Thyroid gland (tissue), 4 donors: ENCODE results near the gene NFATC4.

Experiments
- POLR2A ChIP-seq, 2 donors: fragments of 450-650 bp; IDR thresholded peaks; one replicate each; pipeline ENCODE4 v1.6.1; 2017; ENCODE audit warnings: antibody characterized with exemption in 2 of 2, mild to moderate bottlenecking in 2 of 2, moderate library complexity in 1 of 2
- TF ChIP-seq, protein P1 (sequence below), 6 experiments: fragments of 200-600 bp in 3 of 6; fragments of 450-650 bp in 3 of 6; sonication (generic) in 3 of 6; IDR thresholded peaks; one replicate each; pipeline ENCODE4 v1.5.1; 2016 to 2019; ENCODE audit warnings: antibody characterized with exemption in 6 of 6, mild to moderate bottlenecking in 2 of 6, inconsistent platforms in 1 of 6, moderate library complexity in 1 of 6

DNA sequence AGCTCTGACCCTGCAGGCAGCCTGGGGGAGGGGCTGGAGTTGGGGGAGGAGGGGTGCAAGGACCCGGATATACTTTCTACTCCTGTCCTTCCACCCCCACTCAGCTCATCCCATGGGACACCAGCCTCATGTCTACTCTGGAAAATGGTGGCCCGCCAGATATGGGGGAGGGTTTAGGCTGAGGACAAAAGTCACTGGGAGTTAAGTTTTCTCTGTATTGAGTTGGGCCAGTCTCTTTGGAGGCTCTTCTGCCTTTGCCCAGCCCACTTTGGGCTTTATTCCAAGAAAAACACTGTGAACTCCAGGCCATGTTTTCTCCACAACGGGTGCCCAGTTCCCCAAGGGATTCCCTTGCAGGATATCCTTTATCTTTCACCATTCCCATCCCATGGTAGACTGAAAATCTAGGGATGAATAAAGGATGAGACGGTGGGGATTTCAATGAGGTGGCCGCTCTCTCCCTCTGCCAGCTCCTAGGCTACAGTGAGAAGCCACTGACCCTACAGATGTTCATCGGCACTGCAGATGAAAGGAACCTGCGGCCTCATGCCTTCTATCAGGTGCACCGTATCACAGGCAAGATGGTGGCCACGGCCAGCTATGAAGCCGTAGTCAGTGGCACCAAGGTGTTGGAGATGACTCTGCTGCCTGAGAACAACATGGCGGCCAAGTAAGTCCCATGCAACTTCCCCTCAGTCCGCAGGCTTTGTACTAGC lies 4.9 kb downstream of the NFATC4 start:
- TF ChIP-seq, protein P1, sequence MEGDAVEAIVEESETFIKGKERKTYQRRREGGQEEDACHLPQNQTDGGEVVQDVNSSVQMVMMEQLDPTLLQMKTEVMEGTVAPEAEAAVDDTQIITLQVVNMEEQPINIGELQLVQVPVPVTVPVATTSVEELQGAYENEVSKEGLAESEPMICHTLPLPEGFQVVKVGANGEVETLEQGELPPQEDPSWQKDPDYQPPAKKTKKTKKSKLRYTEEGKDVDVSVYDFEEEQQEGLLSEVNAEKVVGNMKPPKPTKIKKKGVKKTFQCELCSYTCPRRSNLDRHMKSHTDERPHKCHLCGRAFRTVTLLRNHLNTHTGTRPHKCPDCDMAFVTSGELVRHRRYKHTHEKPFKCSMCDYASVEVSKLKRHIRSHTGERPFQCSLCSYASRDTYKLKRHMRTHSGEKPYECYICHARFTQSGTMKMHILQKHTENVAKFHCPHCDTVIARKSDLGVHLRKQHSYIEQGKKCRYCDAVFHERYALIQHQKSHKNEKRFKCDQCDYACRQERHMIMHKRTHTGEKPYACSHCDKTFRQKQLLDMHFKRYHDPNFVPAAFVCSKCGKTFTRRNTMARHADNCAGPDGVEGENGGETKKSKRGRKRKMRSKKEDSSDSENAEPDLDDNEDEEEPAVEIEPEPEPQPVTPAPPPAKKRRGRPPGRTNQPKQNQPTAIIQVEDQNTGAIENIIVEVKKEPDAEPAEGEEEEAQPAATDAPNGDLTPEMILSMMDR (IDR thresholded peaks at IDR 0.05), result no peak
- TF ChIP-seq POLR2A (IDR thresholded peaks at IDR 0.05), result no peak
